A549 (cell line): ENCODE measurements around the gene PAX1.

ENCODE experiments used
- CTCF ChIP-seq: fragments of >200 bp; sonication (Bioruptor Twin); formaldehyde crosslinking; IDR thresholded peaks from 3 replicates; pipeline ENCODE4 v1.5.1; 2016
- REST ChIP-seq: fragments of 200-600 bp; sonication (generic); IDR thresholded peaks from 2 replicates; pipeline ENCODE4 v1.6.1; 2016; ENCODE audit warnings: antibody characterized with exemption, mild to moderate bottlenecking, moderate library complexity

- TF ChIP-seq CTCF: no peak
- no peak for TF ChIP-seq REST
Observed at GRCh38 chr20:21661488-21662055, 43.9 kb upstream of the PAX1 start.
